Activated CD4-positive, CD25-positive, alpha-beta regulatory T cell (primary cell): ENCODE measurements around the gene LRRC8E.
"Not testable (repeated sequence)": the region's sequence is repeated elsewhere in the genome, so short reads cannot be mapped to it uniquely, and the experiment has no call there.

Experiments used
- DNase-seq, 4 experiments: peaks; one replicate each; lab custom pipeline; 2025; lab: John Stamatoyannopoulos, UW

LRRC8E gene

DNA sequence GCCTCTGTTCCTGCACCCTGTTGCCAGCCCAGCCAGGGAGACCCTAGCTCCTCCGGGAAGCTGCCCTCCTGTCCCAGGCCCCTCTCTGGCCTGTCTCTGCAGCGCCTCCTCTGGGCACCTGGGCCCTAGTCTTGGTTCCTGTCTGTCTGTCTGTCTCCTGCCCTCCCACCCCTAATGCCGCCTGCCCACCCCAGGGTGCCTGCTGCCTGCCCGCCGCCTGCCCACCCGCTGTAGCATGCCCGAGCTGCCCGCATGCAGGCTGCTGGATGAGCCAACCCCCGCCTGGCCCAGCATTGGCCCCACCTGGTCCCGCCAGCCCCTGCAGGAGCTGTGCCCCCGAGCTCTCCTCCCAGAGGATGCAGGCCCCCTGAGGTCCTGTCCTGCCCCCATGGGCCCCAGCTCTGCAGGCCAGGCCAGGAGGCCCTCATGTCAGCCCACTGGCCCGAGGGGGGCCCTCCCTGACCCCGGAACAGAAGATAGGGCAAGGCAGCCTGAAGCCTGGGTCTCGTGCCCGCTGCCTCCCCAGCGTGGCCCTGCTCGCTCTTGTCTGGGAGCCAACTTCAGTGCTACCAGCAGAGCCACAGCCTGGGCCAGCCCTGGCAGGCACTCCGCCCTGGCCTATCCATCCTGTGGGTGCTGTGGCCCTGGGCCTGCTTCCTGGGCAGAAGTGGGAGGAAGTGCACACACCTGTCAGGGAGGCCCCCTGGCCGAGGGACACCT lies 20.6 kb downstream of the LRRC8E start:
- DNase-seq = no peak

GRCh38 chr19:7909471-7910067 lies 21.3 kb downstream of the LRRC8E start:
- no peak for DNase-seq

DNA sequence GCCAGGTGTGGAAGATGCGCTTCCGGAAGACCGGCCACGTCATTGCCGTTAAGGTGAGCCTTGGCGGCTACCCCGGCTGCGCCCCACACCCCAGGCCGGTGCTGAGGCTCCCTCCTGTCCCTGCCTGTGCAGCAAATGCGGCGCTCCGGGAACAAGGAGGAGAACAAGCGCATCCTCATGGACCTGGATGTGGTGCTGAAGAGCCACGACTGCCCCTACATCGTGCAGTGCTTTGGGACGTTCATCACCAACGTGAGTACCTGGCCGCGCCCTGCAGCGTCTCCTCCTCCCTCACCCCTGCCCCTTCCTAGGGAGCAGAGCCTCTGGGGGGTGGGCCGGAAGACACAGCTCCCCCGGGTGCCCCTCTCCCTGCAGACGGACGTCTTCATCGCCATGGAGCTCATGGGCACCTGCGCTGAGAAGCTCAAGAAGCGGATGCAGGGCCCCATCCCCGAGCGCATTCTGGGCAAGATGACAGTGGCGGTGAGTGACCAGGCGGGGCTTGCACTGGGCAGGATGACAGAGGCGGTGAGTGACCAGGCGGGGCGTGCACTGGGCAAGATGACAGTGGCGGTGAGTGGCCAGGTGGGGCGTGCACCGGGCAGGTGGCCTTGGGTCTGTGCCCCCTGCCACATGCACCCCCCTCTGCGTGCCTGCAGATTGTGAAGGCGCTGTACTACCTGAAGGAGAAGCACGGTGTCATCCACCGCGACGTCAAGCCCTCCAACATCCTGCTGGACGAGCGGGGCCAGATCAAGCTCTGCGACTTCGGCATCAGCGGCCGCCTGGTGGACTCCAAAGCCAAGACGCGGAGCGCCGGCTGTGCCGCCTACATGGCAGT lies 22.2 kb downstream of the LRRC8E start:
- no peak for DNase-seq

GRCh38 chr19:7911508-7912143 lies 23.3 kb downstream of the LRRC8E start:
- no peak for DNase-seq

DNA sequence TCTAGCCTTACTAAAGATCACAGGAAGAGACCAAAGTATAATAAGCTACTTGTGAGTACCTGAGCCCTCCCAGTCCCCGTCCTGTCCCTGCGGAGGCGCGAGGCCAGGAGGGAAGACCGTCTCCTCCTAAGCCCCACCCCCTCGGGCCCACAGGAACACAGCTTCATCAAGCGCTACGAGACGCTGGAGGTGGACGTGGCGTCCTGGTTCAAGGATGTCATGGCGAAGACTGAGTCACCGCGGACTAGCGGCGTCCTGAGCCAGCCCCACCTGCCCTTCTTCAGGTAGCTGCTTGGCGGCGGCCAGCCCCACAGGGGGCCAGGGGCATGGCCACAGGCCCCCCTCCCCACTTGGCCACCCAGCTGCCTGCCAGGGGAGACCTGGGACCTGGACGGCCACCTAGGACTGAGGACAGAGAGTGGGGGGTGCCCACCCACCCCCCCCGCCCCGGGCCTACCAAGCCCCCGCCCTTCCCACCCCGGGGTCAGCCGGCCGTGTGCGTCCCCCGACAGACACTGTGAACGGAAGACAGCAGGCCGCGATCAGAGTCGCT lies 23.9 kb downstream of the LRRC8E start:
- no peak for DNase-seq

- no peak for DNase-seq
Measured at GRCh38 chr19:7912697-7913564, 24.6 kb downstream of the LRRC8E start.

GRCh38 chr19:7913652-7914051 lies 25.3 kb downstream of the LRRC8E start:
- DNase-seq = no peak

DNA sequence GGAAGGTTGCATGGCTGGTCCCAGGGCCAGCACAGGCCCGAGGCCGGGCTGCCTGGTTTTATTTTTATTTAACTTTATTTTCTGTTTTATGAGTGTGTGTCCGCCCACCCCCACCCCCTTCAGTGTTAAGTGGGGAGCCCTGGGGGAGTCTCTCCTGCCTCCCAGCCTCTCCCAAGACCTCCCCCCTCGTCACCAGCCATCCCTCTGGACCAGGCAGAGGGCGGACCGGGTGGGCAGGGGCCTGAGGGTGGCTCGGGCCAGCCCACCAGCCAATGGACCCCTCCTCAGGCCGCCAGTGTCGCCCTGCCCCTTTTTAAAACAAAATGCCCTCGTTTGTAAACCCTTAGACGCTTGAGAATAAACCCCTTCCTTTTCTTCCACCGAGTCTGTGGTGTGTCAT lies 25.8 kb downstream of the LRRC8E start:
- no peak for DNase-seq

GRCh38 chr19:7914598-7915045 lies 26.3 kb downstream of the LRRC8E start, which contains the start of gene TGFBR3L:
Gene TGFBR3L, plus strand, starts transcription at chr19:7914830.
- no peak for DNase-seq

DNA sequence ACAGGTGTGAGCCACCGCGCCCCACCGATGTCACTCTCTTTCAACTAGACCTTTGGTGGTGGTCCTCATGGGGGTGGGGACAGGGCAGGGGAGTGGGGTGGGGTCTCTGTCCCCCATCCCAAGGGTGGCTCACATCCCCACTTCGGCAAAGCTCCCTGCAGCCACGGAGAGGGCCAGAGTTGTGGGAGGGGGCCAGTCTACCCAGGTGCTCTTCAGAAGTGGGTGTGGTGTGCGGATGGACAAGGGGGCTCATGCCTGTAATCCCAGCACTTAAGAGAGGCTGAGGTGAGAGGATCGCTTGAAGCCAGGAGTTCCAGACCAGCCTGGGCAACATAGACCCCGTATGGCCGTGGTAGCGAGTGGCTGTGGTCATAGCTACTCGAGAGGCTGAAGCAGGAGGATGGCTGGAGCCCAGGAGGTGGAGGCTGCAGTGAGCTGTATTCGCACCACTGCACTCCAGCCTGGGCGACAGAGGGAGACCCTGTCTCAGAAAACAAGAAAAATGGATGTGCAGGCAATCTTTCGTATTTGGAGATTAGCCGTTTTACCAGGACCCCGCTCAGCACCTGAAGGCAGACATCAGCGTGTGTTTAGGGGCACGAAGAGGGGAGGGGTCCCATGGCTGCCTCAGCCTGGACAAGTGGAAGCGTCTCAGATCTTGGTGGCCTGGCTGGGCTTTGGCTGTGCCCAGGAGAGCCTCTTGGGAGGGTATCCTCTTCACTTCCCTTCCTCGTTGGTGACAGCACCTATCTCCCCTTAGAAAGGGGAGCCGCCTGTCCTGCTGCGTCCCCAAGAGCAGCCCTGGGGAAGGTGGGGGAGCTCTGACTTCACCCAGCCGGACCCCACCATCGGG lies 27.2 kb downstream of the LRRC8E start:
- no peak for DNase-seq

DNA sequence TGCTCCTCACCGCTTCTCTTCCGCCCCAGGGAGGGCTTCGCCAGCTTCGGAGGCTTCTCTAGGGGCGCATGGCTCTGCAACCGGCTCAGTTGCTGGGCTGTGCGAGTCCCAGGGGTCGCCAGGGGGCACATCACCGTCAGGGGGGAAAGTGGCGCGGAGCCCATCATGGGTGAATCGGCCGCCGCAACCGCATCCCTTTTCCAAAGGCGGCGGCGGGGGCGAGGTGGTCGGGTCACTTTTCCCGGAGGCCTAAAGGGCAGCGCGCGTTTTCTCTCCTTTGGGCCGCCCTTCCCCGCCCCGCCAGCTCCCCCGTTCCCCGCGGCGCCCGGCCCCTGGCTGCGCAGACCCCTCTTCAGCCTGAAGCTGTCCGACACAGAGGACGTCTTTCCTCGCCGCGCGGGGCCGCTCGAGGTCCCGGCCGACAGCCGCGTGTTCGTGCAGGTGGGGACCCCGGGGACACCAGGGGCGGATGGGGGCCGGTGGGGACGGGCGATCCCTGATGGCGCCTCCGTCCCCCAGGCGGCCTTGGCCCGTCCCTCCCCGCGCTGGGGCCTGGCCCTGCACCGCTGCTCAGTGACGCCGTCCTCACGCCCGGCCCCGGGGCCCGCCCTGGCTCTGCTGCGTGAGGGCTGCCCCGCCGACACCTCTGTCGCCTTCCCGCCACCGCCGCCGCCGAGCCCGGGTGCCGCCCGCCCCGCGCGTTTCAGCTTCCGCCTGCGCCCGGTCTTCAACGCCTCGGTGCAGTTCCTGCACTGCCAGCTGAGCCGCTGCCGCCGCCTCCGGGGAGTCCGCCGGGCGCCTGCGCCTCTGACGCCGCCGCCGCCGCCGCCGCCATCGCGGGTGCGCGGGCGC lies 28.0 kb downstream of the LRRC8E start:
- DNase-seq = peak in 2 of 4 experiments; percentile 29 to 36

DNA sequence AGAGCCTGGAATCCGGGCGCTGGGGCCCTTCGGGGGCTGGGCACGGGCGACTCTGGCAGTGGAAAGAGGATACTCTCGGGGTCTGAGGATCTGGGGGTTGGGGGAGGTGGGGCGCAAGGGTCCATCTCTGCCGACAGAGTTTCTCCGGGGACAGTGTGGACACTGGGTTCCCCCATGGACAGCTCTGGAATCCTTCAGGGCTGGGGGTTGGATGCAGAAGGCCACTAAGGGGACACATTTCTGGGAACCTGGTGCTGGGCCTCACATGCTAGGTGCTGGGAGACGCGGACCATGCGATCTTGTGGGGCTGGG lies 28.6 kb downstream of the LRRC8E start:
- DNase-seq = no peak

DNA sequence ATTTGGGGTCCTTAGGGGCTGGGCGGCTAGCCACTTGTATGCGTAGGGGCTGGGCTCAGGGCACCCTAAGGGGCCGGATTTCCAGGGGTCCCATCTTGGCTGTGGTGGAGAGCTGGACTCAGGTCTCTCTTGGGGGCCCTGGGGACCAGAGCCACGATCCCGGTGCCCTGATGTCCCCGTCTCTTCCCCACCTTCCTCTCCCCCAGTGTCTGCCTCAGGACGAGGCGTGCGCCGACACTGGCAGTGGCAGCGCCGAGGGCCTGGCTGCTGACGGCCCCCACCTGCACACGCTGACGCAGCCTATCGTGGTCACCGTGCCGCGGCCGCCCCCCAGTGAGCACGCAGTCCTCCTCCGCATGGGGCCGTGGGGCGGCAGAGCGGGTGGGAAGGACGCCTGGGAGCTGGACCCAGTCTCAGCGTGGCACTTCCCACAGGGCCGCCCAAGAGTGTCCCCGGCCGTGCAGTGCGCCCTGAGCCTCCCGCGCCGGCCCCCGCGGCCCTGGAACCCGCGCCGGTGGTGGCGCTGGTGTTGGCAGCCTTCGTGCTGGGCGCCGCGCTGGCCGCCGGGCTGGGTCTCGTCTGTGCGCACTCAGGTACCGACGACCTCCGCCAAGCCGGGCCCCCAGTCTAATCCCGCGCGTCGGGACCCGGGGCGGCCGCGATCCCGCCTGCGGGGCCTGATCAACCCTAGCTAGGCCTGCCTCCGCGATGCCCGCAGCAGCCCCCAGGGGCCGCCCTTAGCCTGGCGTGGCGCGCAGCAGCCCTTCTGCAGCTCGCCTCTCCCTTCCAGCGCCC lies 29.2 kb downstream of the LRRC8E start:
- peak in 3 of 4 experiments; percentile 19 to 36 (median 33) for DNase-seq

GRCh38 chr19:7918062-7918614 lies 29.8 kb downstream of the LRRC8E start:
- DNase-seq = not testable (repeated sequence)

DNA sequence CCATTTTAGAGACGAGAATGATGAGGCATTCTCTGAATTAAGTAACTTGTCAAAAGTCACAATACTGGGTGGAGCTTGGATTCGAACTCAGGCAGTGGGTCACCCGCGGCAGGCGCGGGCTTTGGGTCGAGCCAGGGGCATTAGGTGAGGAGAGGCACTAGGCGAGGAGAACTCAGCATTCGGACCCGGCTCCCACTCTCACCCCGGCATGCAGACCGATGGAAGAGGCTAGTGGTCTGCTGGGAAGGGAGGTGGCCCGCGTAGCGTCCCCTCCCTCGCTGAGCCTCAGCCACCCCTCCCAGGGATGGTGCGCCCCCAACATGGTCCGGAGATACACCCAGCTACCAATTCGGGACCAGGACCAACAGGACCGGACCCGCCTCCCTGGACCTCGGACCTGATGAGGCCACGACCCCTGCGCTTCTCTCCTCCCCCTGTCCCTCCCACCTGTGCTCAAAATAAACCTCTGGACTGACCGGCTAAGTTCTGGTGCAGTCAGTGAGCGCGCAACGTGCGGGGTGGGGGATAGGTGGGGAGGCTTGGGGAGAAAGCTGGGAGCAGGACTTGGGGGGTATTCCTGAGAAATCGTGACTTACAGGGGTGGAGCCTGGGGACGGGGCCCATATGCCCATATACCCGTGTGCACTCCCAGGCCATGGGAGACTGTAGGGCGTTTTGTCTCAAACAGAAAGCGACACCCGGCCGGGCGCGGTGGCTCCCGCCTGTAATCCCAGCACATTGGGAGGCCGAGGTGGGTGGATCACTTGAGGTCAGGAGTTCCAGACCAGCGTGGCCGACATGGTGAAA lies 30.5 kb downstream of the LRRC8E start:
- DNase-seq = no peak

DNA sequence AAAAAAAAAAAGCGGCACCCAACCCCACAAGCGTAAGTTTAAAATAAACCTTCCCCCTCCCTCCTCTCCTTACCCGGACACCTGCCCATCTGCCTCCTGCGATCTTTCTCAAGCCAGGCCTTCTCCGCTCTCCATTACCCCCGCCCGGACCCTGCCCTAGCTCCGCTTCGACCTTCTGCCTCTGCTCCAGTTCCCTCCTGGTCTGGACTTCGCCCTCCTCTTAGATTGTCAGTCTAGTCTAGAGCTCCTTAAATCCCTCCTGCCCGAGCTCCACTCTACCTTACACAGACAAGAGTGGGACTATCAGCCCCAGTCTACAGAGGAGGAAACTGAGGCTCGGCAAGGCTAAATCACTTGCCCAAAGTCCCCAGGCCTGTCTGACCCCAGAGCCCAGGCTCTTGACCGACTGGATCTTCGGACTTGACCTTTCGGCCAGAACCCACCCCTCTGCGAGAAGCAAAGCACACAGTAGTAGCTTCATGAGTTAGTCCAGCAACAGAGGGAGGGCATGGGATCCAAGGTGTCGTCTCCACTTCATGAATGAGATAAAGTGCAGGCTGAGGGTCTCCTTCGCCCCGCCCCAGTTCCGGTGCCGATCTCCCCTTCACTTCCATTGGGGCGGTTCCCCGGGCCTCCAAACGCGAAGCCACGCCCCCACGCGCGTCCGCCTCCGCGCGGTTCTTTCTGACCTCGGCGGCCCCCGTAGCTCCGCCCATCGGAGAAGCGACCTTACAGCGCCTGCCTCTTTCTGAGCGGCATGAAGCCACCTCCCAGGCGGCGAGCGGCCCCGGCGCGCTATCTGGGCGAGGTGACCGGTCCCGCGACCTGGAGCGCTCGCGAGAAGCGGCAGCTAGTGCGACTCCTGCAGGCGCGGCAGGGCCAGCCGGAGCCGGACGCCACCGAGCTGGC lies 31.6 kb downstream of the LRRC8E start, which contains the start of gene SNAPC2:
SNAPC2 (plus strand) TSS at position 729 of the 909 bp plus-strand sequence; CDS start at position 758, 29 bp downstream.
- peak; percentile 91 to 95 (median 92) for DNase-seq
